SKM-1 treated with dmso at 0.1 percent for 144 hours (cell line): ENCODE data around the gene UTF1.
"Not testable (repeated sequence)": the region's sequence is repeated elsewhere in the genome, so short reads cannot be mapped to it uniquely, and the experiment has no call there.

ENCODE experiments used
- DNase-seq: peaks from one replicate; lab custom pipeline; 2025; ENCODE audit not compliant: unreplicated experiment; lab: John Stamatoyannopoulos, UW

Gene UTF1

GRCh38 chr10:133261726-133262325 is 31.8 kb downstream of the UTF1 start:
- DNase-seq, result peak; percentile 47

- no peak for DNase-seq
These were observed 32.7 kb downstream of the UTF1 start for GRCh38 chr10:133262696-133263095.

GRCh38 chr10:133263674-133264073 is 33.7 kb downstream of the UTF1 start:
- no peak for DNase-seq

- DNase-seq, result peak; percentile 36
These were observed 34.4 kb downstream of the UTF1 start for GRCh38 chr10:133264461-133264860.

- DNase-seq, result not testable (repeated sequence)
These were observed 35.0 kb downstream of the UTF1 start for GRCh38 chr10:133265052-133265451.

GRCh38 chr10:133266056-133266795 is 36.2 kb downstream of the UTF1 start:
- DNase-seq, result no peak

GRCh38 chr10:133267293-133267692 is 37.3 kb downstream of the UTF1 start:
- DNase-seq, result no peak

- no peak for DNase-seq
These were observed 37.8 kb downstream of the UTF1 start for GRCh38 chr10:133267829-133268228.

GRCh38 chr10:133268532-133268931 is 38.5 kb downstream of the UTF1 start:
- DNase-seq, result no peak

- no peak for DNase-seq
These were observed 39.4 kb downstream of the UTF1 start for GRCh38 chr10:133269367-133269766.

GRCh38 chr10:133270204-133270603 is 40.2 kb downstream of the UTF1 start:
- no peak for DNase-seq

- no peak for DNase-seq
These were observed 40.8 kb downstream of the UTF1 start for GRCh38 chr10:133270773-133271297.

- DNase-seq, result no peak
These were observed 41.7 kb downstream of the UTF1 start for GRCh38 chr10:133271521-133272300.

GRCh38 chr10:133272301-133272963 is 42.4 kb downstream of the UTF1 start:
- no peak for DNase-seq

GRCh38 chr10:133272964-133273420 is 43.0 kb downstream of the UTF1 start:
- DNase-seq, result no peak

GRCh38 chr10:133273534-133274143 is 43.6 kb downstream of the UTF1 start:
- DNase-seq, result no peak

- DNase-seq, result peak; percentile 45
These were observed 45.0 kb downstream of the UTF1 start for GRCh38 chr10:133274751-133275683.

GRCh38 chr10:133275684-133276092 is 45.7 kb downstream of the UTF1 start:
- no peak for DNase-seq

- DNase-seq, result no peak
These were observed 46.0 kb downstream of the UTF1 start for GRCh38 chr10:133276100-133276434.
